T follicular helper cell (primary cell): ENCODE results near the gene SNX24.
A peak's percentile ranks its signal among the peaks of the same experiment; 100 is the strongest.
"Not testable (repeated sequence)": the region's sequence is repeated elsewhere in the genome, so short reads cannot be mapped to it uniquely, and the experiment has no call there.

Source experiments
- DNase-seq: peaks from one replicate; pipeline ENCODE4 v3.0.0-alpha.2; 2020; ENCODE audit warnings: low read depth
- total RNA-seq, 2 experiments: gene quantifications; one replicate each; lab custom pipeline; 2026; lab: John Stamatoyannopoulos, UW

SNX24 gene, protein sequence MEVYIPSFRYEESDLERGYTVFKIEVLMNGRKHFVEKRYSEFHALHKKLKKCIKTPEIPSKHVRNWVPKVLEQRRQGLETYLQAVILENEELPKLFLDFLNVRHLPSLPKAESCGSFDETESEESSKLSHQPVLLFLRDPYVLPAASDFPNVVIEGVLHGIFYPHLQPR
- 1.4 to 4.8 reads per million in 2 experiments for total RNA-seq

DNA sequence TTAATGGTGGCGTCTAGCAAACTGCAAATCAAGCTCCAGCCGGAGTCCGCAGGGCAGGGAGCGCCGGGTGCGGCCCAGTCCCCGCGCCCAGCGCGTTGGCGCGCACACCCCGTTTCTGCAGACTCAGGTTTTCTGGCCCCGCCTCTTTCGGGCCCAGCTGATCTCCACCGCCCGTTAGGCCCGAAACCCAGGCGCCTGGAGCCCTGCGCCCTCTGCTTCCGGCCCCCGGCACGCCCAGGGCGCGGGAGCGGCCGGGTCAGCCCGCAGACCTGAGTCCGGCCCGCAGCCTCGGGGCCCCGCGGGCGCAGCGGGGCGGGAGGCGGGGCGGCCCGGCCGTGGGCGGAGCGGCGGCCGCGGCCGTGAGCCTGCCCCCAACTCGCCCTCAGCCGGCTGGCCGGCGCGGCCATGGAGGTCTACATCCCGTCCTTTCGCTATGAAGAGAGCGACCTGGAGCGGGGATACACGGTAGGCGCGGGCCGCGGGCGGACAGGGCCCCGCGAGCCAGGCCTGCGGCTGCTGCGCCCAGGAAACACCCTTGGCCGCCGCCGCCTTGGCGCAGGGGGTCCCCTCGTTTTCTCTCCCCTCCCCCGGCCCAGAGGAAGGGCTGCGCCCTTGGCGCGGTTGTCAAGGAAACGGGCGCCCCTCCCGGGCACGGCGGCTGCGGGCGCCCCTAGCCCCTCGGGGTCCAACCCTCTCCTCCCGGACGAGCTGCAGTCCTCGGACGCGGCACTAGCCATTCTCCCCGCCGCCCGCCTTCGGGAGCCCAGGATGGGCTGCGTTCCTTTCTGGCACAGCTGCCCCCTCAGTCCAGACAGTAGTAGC lies at the start of gene SNX24:
Gene SNX24 (plus strand): TSS at position 385 of the 822 bp plus-strand sequence. CDS start 21 bp downstream, at position 406.
- peak; percentile 56 for DNase-seq

DNA sequence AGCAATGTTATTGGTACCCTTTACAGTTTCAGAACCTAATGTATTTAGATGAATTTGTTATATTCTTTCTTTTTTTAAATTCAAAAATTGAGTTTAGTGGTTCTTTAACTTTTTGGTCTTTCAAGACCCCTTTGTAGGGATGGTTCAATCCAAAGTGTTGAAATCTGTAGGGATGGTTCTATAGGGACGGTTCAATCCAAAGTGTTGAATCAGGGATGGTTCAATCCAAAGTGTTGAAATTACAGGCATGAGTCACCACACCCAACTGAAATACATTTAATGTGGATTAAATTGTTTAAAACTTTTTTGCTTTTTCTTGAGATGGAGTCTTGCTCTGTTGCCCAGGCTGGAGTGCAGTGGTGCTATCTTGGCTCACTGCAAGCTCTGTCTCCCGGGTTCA lies 39.9 kb upstream of the SNX24 start:
- DNase-seq: no peak

DNA sequence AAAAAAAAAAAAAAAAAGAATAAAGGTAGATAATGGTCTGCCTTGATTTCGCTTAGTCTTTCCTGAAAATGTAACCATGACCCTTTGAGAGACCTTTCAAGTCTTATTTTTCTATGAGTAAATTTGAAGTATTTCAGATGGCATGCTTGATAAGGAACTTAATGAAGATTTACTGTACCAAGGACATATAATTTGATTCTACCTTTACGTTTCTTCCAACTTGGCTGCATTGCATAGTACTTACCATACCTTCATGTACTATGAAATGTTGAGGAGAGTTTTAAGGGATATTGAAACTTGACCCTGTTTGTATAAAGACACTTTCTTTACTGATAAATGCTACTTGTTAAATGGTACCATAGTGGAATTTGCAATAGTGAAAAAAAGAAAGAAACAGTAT lies 35.0 kb upstream of the SNX24 start:
- no peak for DNase-seq

DNA sequence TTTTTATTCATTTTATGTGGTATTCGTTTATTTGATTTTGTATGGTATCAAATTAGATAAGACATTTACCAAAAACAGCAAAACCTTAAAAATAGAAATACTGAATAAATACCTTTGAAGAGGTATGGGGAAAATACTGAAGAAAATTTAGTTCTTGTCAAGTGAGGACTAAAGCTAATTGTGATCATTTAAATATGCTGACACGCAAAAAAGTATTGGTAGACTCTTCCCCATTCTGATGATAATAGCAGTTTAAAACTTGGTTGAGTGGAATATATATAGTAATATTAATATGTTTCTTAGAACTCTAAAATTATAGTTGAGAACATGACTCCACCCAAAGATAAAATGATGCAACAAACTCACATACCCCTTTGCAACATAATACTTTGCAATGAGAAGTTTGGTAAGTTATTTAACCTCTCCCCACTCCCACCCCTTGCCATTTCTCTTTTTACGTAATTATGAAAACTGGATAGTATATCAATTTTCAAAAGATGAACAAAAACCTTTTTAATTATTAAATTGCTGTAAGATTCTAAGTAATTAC lies 30.1 kb upstream of the SNX24 start:
- no peak for DNase-seq

DNA sequence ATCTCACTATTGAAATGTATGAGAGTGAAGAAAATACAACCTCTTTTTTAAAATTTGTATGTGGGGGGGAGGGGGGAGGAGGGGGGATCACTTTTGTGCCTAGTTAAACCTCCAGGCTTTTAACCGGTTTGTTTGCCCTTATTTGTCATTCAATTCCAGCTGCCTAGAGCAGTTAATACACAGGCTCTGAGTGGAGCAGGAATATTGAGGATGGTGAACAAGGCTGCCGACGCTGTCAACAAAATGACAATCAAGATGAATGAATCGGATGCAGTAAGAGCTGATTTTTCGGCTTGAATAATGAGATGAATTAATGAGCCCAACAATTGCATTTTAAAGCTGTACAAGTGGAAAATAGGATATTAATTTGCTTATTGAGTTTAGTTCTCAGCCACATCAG lies 28.7 kb upstream of the SNX24 start:
- no peak for DNase-seq

DNA sequence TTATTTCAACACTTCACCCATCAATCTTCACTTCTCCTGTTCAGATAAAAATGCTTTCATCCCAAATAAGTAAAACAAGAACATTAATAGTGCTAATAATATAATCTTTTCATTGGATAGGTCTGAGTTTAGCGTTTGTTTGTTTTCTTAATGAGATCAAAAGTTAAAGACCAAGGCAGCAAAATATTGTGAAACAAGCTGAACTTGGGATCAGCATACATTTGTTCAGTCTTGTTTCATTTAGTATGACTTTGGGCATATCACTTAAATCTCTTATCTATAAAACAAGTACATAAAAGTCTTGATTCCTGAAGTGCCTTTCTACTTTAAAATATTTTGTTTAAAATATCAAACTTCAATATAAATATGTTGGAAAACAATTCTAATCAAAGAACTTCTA lies 13.4 kb upstream of the SNX24 start:
- no peak for DNase-seq

DNA sequence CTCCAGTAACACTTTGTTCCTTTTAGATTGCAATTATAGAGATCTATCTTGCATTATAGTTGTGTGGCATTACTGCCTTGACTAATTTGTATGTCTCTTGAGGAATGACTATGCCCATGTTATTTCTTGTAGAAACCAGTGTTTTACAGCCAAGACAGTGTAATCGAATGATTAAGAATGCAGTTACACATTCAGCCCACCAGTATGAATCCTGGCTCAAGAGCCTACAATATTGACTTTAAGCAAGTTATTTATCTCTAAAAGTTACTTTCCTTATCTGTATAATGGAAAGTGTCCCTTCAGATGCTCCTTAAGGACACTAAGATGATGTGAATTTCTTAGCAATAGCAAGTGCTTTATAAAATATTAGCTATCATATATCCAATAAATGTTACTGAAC lies 9.7 kb upstream of the SNX24 start:
- no peak for DNase-seq

DNA sequence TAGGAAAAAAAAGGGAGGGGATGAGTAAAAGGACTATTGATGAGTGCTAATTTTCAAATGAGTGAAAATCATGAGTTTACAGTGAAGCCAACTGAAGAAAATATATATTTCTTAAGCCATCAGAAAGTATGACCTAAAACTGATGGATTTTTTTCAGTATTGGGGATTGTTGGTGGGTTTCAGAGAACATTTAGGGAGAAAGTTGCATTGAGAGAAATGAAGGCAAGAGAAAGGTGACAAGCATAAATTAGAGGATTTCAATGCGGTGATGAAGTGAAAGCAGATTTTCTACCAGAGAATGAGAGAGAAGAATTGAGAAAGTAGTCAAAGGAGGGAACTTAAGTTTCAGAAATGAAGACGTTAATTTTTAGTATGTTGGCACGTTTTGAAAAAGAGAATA lies 8.5 kb upstream of the SNX24 start:
- DNase-seq: no peak

DNA sequence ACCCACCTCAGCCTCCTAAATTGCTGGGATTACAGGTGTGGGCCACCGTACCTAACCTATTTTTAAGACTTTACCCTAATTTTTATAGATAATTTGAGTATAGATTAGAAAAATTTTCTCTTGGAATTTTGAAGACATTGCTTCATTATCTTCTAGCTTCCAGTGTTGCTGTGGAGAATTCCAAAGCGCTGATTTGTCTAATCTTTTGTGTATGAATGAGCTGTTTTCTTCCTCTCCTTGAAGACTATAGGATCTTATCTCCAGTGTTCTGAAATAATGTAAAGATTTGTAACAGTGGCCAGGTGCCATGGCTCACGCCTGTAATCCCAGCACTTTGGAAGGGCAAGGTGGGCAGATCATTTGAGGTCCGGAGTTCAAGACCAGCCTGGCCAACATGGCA lies 5.7 kb upstream of the SNX24 start:
- DNase-seq: no peak

DNA sequence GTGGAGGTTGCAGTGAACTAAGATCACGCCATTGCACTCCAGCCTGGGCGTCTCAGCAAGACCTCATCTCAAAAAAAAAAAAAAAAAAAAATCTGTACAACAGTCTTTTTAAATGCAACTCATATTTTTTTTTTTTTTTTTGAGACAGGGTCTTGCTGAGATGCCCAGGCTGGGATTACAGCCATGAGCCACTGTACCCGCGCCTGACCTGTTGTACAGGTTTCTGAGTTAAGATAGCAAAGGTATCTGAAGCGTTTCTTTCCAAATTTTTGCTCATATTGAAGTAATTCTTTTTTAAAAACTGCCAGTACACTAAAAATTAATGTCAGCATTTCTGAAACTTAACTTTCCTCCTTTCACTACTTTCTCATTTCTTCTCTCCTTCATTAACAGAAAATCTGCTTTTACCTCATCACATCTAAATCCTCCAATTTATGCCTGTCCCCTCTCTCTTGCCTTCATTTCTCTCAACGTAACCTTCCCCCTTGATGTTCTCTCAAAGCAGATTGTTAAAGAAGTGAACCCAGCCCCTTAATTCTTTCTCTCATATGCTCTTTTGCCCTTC lies 3.3 kb upstream of the SNX24 start:
- no peak for DNase-seq

DNA sequence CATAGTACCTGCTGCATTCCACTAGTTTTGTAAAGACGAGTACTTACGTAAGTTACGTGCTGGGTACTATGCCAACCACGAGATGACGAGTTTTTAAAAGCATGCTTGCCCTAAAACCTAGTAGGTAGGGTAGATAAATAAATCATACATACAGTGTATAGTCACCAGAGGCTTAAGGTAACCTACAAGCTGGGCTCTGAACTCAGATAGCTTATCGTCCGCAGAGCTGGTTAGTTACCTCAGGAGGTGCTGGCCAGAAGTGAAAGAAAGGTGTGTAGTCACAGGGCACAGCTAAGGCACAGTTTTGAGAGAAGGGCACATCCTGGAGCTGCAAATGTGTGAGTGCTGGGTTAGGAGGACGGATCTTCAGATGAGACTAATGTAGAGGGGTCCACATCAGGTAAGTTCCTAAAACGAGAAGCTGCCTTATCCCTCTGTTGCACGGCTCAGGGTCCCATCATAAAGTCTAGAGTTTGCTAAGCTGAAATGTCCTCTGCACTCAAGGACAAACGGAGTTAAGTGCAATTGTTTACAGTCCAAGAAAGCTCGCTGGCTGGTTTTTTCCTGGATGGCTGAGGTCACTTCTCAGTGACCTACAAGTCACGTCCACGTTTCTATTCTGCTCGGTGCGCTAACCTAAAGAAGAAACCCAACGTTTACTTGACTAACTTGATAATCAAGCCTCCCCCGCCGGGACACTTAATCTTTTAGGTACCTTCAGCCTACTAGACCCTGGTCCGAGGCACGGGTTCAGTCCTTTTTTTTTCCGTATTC lies 1.1 kb upstream of the SNX24 start:
- DNase-seq: no peak

DNA sequence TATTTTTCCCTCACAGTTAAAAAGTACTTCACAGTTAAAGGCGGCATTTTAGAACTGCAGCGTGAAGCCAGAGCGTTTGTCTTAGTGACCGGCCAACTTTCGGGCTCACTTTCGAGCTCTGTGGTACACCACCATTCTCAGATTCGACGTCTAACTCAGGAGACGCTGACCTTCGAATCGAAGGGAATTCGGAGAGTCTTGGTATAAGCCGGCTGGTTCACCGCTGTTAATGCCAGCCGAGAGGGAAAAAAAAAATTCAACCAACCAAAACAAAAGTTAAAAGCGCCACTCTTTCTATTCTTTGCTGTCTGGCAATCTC lies 544 bp upstream of the SNX24 start:
- DNase-seq: no peak

DNA sequence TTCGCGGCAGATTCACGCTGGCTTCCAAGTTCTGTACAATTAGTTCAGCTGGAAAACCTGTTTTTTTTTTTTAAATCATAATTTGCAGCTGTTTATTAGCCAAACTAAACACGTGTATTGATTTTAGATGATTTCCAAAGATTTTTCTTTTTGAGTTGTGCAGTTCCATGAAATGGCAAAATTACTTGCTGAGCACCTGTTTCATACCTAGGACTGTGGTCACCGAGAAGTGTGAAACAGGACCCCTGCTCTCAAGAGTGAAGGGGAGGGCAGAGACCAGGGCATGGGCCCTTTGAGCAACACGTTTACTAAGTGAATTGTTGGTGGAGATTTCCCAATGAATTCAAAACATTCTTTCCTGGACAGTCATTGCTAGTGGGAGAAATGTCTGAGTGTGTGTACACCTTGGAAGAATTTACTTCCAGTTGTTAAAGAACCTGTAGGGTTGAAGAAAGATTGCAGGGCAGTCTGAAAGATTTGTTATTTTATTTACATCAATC lies 688 bp downstream of the SNX24 start:
- no peak for DNase-seq

DNA sequence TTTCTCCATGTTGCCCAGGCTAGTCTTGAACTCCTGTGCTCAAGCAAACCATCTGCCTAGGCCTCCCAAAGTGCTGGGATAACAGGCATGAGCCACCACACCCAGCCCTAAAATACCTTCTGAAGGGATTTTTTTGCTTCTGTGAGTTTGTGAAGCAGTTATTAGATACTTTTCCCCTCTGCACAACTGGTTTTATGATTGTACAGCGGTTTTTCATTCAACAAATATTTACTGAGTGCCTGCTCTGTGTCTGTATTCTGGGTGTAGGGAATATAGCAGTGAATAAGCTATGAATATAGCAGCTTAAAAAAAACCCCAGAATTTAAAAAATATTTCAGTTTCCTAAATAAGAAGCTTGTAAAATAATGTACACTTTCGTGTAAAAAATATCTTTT lies 2.3 kb downstream of the SNX24 start:
- DNase-seq: no peak

DNA sequence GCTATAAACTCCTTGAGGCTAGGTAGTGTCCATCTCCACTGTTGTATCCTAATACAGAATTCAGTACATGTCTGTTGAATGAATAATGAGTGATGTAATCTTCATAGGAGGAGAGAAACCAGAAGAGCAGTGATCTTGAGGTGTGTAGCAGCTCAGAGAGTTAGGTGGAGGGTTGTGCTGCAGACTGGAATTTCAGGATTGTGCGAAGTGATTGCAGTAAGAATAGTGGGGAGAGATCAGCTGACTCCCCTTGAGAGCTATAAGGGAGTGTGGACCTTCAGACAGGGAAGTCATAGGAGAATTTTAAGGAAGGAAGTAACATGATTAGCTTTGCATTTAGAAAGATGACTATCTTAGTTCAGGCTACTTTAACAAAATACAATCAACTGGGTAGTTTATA lies 4.4 kb downstream of the SNX24 start:
- DNase-seq: no peak

DNA sequence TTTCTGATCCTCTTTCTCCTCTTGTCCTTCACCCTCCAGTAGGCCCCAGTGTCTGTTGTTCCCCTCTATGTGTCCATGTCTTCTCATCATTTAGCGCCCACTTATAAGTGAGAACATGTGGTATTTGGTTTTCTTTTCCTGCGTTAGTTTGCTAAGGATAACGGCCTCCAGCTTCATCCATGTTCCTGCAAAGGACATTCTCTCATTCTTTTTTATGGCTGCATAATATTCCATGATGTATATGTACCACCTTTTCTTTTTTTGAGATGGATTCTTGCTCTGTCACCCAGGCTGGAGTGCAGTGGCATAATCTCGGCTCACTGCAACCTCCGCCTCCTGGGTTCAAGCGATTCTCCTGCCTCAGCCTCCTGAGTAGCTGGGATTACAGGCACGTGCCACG lies 12.1 kb downstream of the SNX24 start:
- DNase-seq: not testable (repeated sequence)

DNA sequence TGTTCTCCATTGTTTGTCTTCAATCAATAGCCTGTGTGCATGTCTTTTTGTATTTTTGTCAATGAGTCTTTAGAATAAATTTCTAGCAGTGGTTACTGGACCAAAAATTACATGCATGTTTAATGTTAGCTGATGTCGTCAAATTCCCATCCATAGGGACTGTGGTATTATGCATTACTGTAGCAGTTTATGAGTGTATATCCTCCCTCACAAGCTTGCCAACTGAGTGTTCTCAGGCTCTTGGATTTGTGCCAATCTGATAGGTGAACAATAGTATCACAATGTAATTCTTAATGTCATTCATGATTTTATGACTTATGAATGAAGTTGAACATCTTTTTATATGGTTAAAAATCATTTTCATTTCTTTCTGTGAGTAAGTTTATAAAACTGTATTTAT lies 13.0 kb downstream of the SNX24 start:
- no peak for DNase-seq

DNA sequence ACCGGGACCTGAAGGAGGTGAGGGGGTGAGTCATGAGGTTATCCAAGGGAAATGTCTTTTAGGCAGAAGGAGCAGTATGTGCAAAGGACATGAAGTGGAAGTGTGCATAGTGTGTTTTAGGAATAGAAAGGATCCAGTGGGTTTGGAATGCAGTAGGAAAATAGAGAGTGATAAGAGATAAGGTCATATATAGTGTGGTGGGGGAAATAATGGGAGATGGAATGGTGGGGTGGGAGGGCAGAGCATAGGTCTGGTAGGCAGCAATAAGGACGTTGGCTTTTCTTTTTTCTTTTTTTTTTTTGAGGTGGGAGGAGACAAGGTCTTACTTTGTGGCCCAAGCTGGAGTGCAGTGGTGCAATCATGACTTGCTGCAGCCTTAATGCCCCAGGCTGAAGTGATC lies 17.8 kb downstream of the SNX24 start:
- no peak for DNase-seq

DNA sequence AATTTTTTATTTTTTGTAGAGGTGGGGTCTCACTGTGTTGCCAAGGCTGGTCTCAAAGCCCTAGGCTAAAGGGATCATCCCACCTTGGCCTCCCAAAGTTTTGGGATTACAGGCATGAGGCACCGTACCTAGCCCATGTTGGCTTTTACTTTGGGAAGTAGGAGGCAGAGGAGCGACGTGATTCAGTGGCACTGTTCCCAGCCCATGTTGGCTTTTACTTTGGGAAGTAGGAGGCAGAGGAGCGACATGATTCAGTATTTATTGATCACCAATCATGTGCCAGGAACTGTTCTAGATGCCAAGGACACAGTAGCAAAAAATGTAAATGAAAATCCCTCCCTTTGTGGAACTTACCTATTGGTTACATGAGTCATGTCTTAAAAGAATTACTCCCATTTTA lies 18.3 kb downstream of the SNX24 start:
- DNase-seq: no peak

DNA sequence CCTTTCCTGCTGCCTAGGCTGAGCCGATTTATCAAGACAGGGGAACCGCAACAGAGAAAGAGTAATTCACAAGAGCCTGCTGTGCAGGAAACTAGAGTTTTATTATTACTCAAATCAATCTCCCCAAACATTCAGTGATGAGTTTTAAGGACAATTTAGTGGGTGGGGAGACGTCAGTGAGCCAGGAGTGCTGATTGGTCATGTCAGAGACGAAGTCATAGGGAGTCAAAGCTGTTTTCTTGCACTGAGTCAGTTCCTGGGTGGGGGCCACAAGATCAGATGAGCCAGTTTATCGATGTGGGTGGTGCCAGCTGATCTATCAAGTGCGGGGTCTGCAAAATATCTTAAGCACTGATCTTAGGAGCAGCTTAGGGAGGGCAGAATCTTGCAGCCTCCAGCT lies 19.0 kb downstream of the SNX24 start:
- DNase-seq: no peak

DNA sequence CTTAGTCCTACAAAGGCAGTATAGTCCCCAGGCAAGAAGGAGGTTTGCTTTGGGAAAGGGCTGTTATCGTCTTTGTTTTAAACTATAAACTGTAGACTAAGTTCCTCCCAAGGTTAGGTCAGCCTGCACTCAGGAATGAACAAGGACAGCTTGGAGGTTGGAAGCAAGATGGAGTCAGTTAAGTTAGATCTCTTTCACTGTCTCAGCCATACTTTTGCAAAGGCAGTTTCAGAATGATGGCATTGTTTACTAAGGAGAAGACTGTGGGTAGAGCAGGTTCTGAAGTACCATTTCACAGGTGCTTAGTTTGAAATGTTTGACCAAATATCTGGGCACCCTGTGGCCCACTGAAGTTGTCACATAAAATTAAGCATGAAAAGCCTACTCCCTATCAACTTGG lies 19.4 kb downstream of the SNX24 start:
- DNase-seq: no peak

DNA sequence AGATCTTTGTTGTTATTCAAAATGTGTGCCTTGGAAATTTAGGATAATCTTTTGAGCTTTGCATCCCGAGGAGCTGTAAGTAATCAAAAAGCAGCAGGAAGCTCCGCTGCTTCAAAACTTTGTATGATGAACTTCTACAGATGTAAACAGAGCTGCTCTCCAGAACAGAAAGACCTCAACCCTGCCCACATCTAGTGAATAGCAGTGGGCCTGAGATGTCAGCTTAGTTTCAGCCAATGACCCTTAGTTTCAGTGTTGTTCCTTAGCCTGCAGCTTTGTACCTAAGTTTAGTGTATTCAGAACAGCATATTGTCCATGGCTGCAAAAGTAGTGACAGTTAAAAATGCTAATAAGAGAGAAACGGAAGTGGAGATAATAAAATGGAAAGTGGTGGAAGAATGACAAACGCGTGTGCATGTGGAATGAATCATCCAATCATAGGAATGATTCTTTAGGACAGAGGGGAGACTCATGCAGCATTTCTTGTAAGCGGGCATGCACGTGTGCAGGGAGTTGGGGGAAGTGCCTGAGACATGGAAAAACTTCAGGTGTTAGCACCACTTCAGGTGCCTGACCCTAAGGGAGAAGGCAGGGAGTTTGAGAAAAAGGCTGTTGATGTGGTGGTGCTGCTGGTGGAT lies 24.9 kb downstream of the SNX24 start:
- DNase-seq: no peak
